ENCODE data around the gene TMEM101. TPM values are rescaled to one million over a fixed set of nuclear protein-coding genes. Genes with fewer than 3 reads are reported as not detected.

Gene TMEM101
- total and polyA plus RNA-seq, 2 donors (not counting 1 experiment from before 2014, with no cell fraction given), result 16.3 to 25.3 TPM

GRCh38 chr17:43975898-43976297 is 38.9 kb downstream of the TMEM101 start:
- Histone ChIP-seq H2AFZ (ENCODE audit: insufficient read depth, low read depth, low read length, poor library complexity, severe bottlenecking) (no peak overlapping the region), H3K79me2 (ENCODE audit: control insufficient read depth, insufficient read depth, low read length) (no peaks in the 10 kb centered on the region), H3K4me1 (ENCODE audit: control insufficient read depth in 2 of 2, insufficient read depth in 2 of 2, low read length in 2 of 2) (no peaks in the 10 kb centered on the region), H3K9ac (ENCODE audit: low read length) (no peak overlapping the region), H3K9me3 (ENCODE audit: control extremely low read depth in 1 of 3, control insufficient read depth in 2 of 3, insufficient read depth in 1 of 3, low read length in 2 of 3) (no peaks in the 10 kb centered on the region), H3K36me3 (replicated peaks in 1 of 2; ENCODE audit: control extremely low read depth in 1 of 2, control insufficient read depth in 1 of 2, extremely low read depth in 1 of 2, insufficient read depth in 2 of 2, low read length in 1 of 2) (no peaks in the 10 kb centered on the region), H3K4me3 (ENCODE audit: control extremely low read depth in 1 of 5, extremely low read depth in 1 of 5, insufficient read depth in 1 of 5, low read depth in 2 of 5, low read length in 4 of 5) (no peak overlapping the region), H3K4me2 (replicated peaks; ENCODE audit: low read depth, low read length, poor library complexity, severe bottlenecking) (no peak overlapping the region), H3K27ac (ENCODE audit: low read length in 2 of 2) (no peak overlapping the region), H4K20me1 (ENCODE audit: control insufficient read depth, insufficient read depth, low read length, poor library complexity, severe bottlenecking) (no peaks in the 10 kb centered on the region), H3K27me3 (replicated peaks in 1 of 4; ENCODE audit: control extremely low read depth in 1 of 4, control insufficient read depth in 3 of 4, insufficient read depth in 4 of 4, low read length in 3 of 4) (peaks cover 0 to 6% (median under 1%) of the 10 kb centered on the region in 4 experiments)
- H3K27me3 Mint-ChIP-seq, result peaks cover 23% of the 10 kb centered on the region
- ATAC-seq (ENCODE audit: low read depth) (no peak), DNase-seq (no peak)
- H3K27ac Mint-ChIP-seq, result no peak overlapping the region
- CTCF ChIA-PET, result interaction anchor here (0.6 kb wide), 1 partner anchor 762 kb away, joined by 3 read pairs; no protein-coding TSS in a partner anchor
- POLR2A ChIA-PET, result no interaction called here
- no CpG with 5 or more reads among the region's 27 CpGs for WGBS (ENCODE audit: insufficient coverage)
- H3K9me3 Mint-ChIP-seq (ENCODE audit: insufficient read depth), result no peaks in the 10 kb centered on the region
- intact Hi-C loops (cut with micrococcal nuclease), result no loop called here
- no peaks in the 10 kb centered on the region for H3K4me1 Mint-ChIP-seq
- H3K4me3 Mint-ChIP-seq, result no peak overlapping the region
- TF ChIP-seq EZH2 (IDR thresholded peaks at IDR 0.05; ENCODE audit: borderline replicate concordance, insufficient read depth, low read depth, low read length, poor library complexity, severe bottlenecking), result no peak
- TF ChIP-seq, protein P1, sequence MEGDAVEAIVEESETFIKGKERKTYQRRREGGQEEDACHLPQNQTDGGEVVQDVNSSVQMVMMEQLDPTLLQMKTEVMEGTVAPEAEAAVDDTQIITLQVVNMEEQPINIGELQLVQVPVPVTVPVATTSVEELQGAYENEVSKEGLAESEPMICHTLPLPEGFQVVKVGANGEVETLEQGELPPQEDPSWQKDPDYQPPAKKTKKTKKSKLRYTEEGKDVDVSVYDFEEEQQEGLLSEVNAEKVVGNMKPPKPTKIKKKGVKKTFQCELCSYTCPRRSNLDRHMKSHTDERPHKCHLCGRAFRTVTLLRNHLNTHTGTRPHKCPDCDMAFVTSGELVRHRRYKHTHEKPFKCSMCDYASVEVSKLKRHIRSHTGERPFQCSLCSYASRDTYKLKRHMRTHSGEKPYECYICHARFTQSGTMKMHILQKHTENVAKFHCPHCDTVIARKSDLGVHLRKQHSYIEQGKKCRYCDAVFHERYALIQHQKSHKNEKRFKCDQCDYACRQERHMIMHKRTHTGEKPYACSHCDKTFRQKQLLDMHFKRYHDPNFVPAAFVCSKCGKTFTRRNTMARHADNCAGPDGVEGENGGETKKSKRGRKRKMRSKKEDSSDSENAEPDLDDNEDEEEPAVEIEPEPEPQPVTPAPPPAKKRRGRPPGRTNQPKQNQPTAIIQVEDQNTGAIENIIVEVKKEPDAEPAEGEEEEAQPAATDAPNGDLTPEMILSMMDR (IDR thresholded peaks at IDR 0.05), result no peak

- no peak overlapping the region for H3K4me3 ChIP-seq (ENCODE audit: control extremely low read depth in 1 of 5, extremely low read depth in 1 of 5, insufficient read depth in 1 of 5, low read depth in 2 of 5, low read length in 4 of 5)
- H3K4me1 ChIP-seq (ENCODE audit: control insufficient read depth in 2 of 2, insufficient read depth in 2 of 2, low read length in 2 of 2), result no peaks in the 10 kb centered on the region
- 79% methylated on average over 4 of the region's 14 CpGs for WGBS (ENCODE audit: insufficient coverage)
- no peaks in the 10 kb centered on the region for H4K20me1 ChIP-seq (ENCODE audit: control insufficient read depth, insufficient read depth, low read length, poor library complexity, severe bottlenecking)
- H3K79me2 ChIP-seq (ENCODE audit: control insufficient read depth, insufficient read depth, low read length), result no peaks in the 10 kb centered on the region
- no peaks in the 10 kb centered on the region for H3K36me3 ChIP-seq (replicated peaks in 1 of 2; ENCODE audit: control extremely low read depth in 1 of 2, control insufficient read depth in 1 of 2, extremely low read depth in 1 of 2, insufficient read depth in 2 of 2, low read length in 1 of 2)
- Mint-ChIP-seq H3K9me3 (ENCODE audit: insufficient read depth) (no peaks in the 10 kb centered on the region), H3K4me1 (no peaks in the 10 kb centered on the region), H3K27me3 (peaks cover 16% of the 10 kb centered on the region), H3K27ac (no peak overlapping the region), H3K4me3 (no peak overlapping the region)
- ChIA-PET CTCF (no interaction called here), POLR2A (no interaction called here)
- no peaks in the 10 kb centered on the region for H3K9me3 ChIP-seq (ENCODE audit: control extremely low read depth in 1 of 3, control insufficient read depth in 2 of 3, insufficient read depth in 1 of 3, low read length in 2 of 3)
- peaks cover 0 to 6% (median 0%) of the 10 kb centered on the region in 4 experiments for H3K27me3 ChIP-seq (replicated peaks in 1 of 4; ENCODE audit: control extremely low read depth in 1 of 4, control insufficient read depth in 3 of 4, insufficient read depth in 4 of 4, low read length in 3 of 4)
- TF ChIP-seq EZH2 (IDR thresholded peaks at IDR 0.05; ENCODE audit: borderline replicate concordance, insufficient read depth, low read depth, low read length, poor library complexity, severe bottlenecking), result no peak
- TF ChIP-seq, protein P1 (IDR thresholded peaks at IDR 0.05), result no peak
- intact Hi-C loops (cut with micrococcal nuclease), result no loop called here
- no peak overlapping the region for H2AFZ ChIP-seq (ENCODE audit: insufficient read depth, low read depth, low read length, poor library complexity, severe bottlenecking)
- H3K4me2 ChIP-seq (replicated peaks; ENCODE audit: low read depth, low read length, poor library complexity, severe bottlenecking), result no peak overlapping the region
- DNase-seq (no peak), ATAC-seq (ENCODE audit: low read depth) (no peak)
- H3K9ac ChIP-seq (ENCODE audit: low read length), result no peak overlapping the region
- H3K27ac ChIP-seq (ENCODE audit: low read length in 2 of 2), result no peak overlapping the region
These were observed 40.1 kb downstream of the TMEM101 start for GRCh38 chr17:43974382-43975266.

Measured in B cell (primary cell).